A673 (cell line): ENCODE results near the gene CLN6. TPM values are rescaled to one million over a fixed set of nuclear protein-coding genes. Genes with fewer than 3 reads are reported as not detected.

Source experiments
- BruUV-seq: library from RNA; stranded (reverse); fragments of 400-500 nt; replicated peaks from 2 replicates; lab custom pipeline; 2021; lab: Mats Ljungman, UMichigan
- CTCF ChIA-PET: fragments of 300-600 bp; sonication (Branson Sonifier 250); formaldehyde crosslinking; loops from one replicate; lab custom pipeline; 2022; ENCODE audit warnings: antibody characterized with exemption; lab: Charles Lee
- POLR2A ChIA-PET: fragments of 300-600 bp; sonication (Branson Sonifier 250); formaldehyde crosslinking; loops from one replicate; lab custom pipeline; 2022; ENCODE audit warnings: antibody characterized with exemption; ENCODE audit not compliant: low non-redundant PET; lab: Charles Lee
- DNase-seq: peaks from one replicate; pipeline ENCODE4 v3.0.0-alpha.2; 2015; ENCODE audit warnings: low spot score
- H3K27ac ChIP-seq: fragments of 200-600 bp; sonication (generic); 2 replicates; pipeline ENCODE4 v1.5.1; 2016; ENCODE audit warnings: mixed run types, low read depth, mild to moderate bottlenecking, mixed read lengths, antibody characterized with exemption, low read length; ENCODE audit not compliant: poor library complexity, severe bottlenecking
- H3K27me3 ChIP-seq: fragments of 200-600 bp; sonication (generic); replicated peaks from 2 replicates; pipeline ENCODE4 v1.6.1; 2017; ENCODE audit warnings: mixed run types, low read depth, mild to moderate bottlenecking, mixed read lengths, antibody characterized with exemption, low read length; ENCODE audit not compliant: insufficient read depth, poor library complexity
- H3K36me3 ChIP-seq: fragments of 200-600 bp; sonication (generic); 2 replicates; pipeline ENCODE4 v1.6.1; 2016; ENCODE audit warnings: mixed run types, mild to moderate bottlenecking, mixed read lengths, antibody characterized with exemption, low read length; ENCODE audit not compliant: insufficient read depth, poor library complexity, severe bottlenecking
- H3K4me1 ChIP-seq: fragments of 200-600 bp; sonication (generic); 2 replicates; pipeline ENCODE4 v1.6.1; 2017; ENCODE audit warnings: mixed run types, mild to moderate bottlenecking, mixed read lengths, antibody characterized with exemption, low read length; ENCODE audit not compliant: insufficient read depth, poor library complexity, severe bottlenecking
- H3K4me3 ChIP-seq: fragments of 200-600 bp; sonication (generic); 2 replicates; pipeline ENCODE4 v1.5.1; 2016; ENCODE audit warnings: low read depth, mixed run types, mild to moderate bottlenecking, mixed read lengths, low read length; ENCODE audit not compliant: poor library complexity, severe bottlenecking
- H3K9me3 ChIP-seq: fragments of 200-600 bp; sonication (generic); 2 replicates; pipeline ENCODE4 v1.6.1; 2016; ENCODE audit warnings: mixed run types, low read depth, mild to moderate bottlenecking, mixed read lengths, antibody characterized with exemption, low read length; ENCODE audit not compliant: poor library complexity, severe bottlenecking
- CTCF ChIP-seq: fragments of 300-800, 200-600 bp; sonication (generic); conservative IDR thresholded peaks from 2 replicates; pipeline ENCODE4 v1.5.1; 2017; ENCODE audit warnings: low read depth, mild to moderate bottlenecking, antibody characterized with exemption, low read length, moderate library complexity, mixed read lengths
- EZH2 ChIP-seq: fragments of 200-600 bp; sonication (generic); IDR thresholded peaks from 2 replicates; pipeline ENCODE4 v1.6.1; 2017; ENCODE audit warnings: borderline replicate concordance, low read depth, mild to moderate bottlenecking, mixed read lengths, antibody characterized with exemption, low read length; ENCODE audit not compliant: poor library complexity, severe bottlenecking
- intact Hi-C: fragments of 100-400 bp; cut with micrococcal nuclease; formaldehyde crosslinking; loops from one replicate; pipeline ENCODE4 v1.10.0; 2022; ENCODE audit not compliant: unreplicated experiment
- total RNA-seq: library from RNA; stranded (reverse); gene quantifications from 2 replicates; pipeline ENCODE4 v1.2.3, GENCODE V29; 2021

Gene CLN6
- total RNA-seq, 1 experiment from 2014 or later = 84.7 TPM

GRCh38 chr15:68210821-68211655 lies 18.5 kb downstream of the CLN6 start:
- POLR2A ChIA-PET = no interaction called here
- no peaks in the 10 kb centered on the region for H3K27me3 ChIP-seq
- no peaks in the 10 kb centered on the region for H3K36me3 ChIP-seq
- H3K27ac ChIP-seq = no peak overlapping the region
- no peak for TF ChIP-seq EZH2
- TF ChIP-seq CTCF = peak; percentile 81
- H3K4me1 ChIP-seq = no peaks in the 10 kb centered on the region
- no peak overlapping the region for H3K4me3 ChIP-seq
- CTCF ChIA-PET = interaction anchor here (0.7 kb wide), 1 partner anchor 58 kb away, joined by 3 read pairs; no protein-coding TSS in a partner anchor
- intact Hi-C loops = loop anchor here (2.0 kb wide), 1 partner anchor 348 kb away; no protein-coding TSS in a partner anchor
- BruUV-seq = no TSS peak
- H3K9me3 ChIP-seq = no peaks in the 10 kb centered on the region
- DNase-seq = peak; percentile 63

- BruUV-seq = no TSS peak
- H3K4me1 ChIP-seq = peaks cover 5% of the 10 kb centered on the region
- no peak overlapping the region for H3K27ac ChIP-seq
- intact Hi-C loops = loop anchor here (2.0 kb wide), 1 partner anchor 348 kb away; no protein-coding TSS in a partner anchor
- H3K27me3 ChIP-seq = no peaks in the 10 kb centered on the region
- H3K4me3 ChIP-seq = no peak overlapping the region
- DNase-seq = no peak
- TF ChIP-seq CTCF (no peak), EZH2 (no peak)
- no peaks in the 10 kb centered on the region for H3K9me3 ChIP-seq
- CTCF ChIA-PET = no interaction called here
- POLR2A ChIA-PET = interaction anchor here (0.7 kb wide), 1 partner anchor 43 kb away, joined by 16 read pairs; no protein-coding TSS in a partner anchor
- H3K36me3 ChIP-seq = no peaks in the 10 kb centered on the region
Observed at GRCh38 chr15:68210409-68210756, 19.1 kb downstream of the CLN6 start.

GRCh38 chr15:68209735-68210408 lies 19.7 kb downstream of the CLN6 start:
- Histone ChIP-seq H3K4me3 (no peak overlapping the region), H3K27me3 (no peaks in the 10 kb centered on the region), H3K4me1 (peaks cover 10% of the 10 kb centered on the region), H3K9me3 (no peaks in the 10 kb centered on the region), H3K36me3 (no peaks in the 10 kb centered on the region), H3K27ac (no peak overlapping the region)
- ChIA-PET CTCF (no interaction called here), POLR2A (interaction anchor here (0.7 kb wide), 1 partner anchor 43 kb away, joined by 16 read pairs; no protein-coding TSS in a partner anchor)
- intact Hi-C loops = loop anchor here (2.0 kb wide), 1 partner anchor 347 kb away; no protein-coding TSS in a partner anchor
- BruUV-seq = no TSS peak
- TF ChIP-seq CTCF = no peak
- no peak for TF ChIP-seq EZH2
- DNase-seq = no peak
